ENCODE data around the gene RGMA.
"Not testable (repeated sequence)": the region's sequence is repeated elsewhere in the genome, so short reads cannot be mapped to it uniquely, and the experiment has no call there.

Gene RGMA

GRCh38 chr15:93032515-93033206 is 56.4 kb downstream of the RGMA start:
- not testable (repeated sequence) for FAIRE-seq

GRCh38 chr15:93031557-93032384 is 57.2 kb downstream of the RGMA start:
- FAIRE-seq: not testable (repeated sequence)

- no peak for FAIRE-seq
Measured at GRCh38 chr15:93031103-93031464, 57.9 kb downstream of the RGMA start.

GRCh38 chr15:93030430-93031102 is 58.4 kb downstream of the RGMA start:
- FAIRE-seq: no peak

GRCh38 chr15:93029836-93030429 is 59.1 kb downstream of the RGMA start:
- FAIRE-seq: no peak

GRCh38 chr15:93029214-93029835 is 59.7 kb downstream of the RGMA start:
- FAIRE-seq: no peak

GRCh38 chr15:93028632-93029213 is 60.3 kb downstream of the RGMA start:
- no peak for FAIRE-seq

- no peak for FAIRE-seq
Measured at GRCh38 chr15:93028111-93028631, 60.8 kb downstream of the RGMA start.

GRCh38 chr15:93027413-93027812 is 61.6 kb downstream of the RGMA start:
- no peak for FAIRE-seq

- no peak for FAIRE-seq
Measured at GRCh38 chr15:93026380-93026817, 62.6 kb downstream of the RGMA start.

GRCh38 chr15:93025625-93025982 is 63.4 kb downstream of the RGMA start:
- no peak for FAIRE-seq

- no peak for FAIRE-seq
Measured at GRCh38 chr15:93024716-93025624, 64.0 kb downstream of the RGMA start.

GRCh38 chr15:93024293-93024692 is 64.7 kb downstream of the RGMA start:
- FAIRE-seq: no peak

GRCh38 chr15:93020976-93021772 is 67.8 kb downstream of the RGMA start:
- no peak for FAIRE-seq

- FAIRE-seq: no peak
Measured at GRCh38 chr15:93019971-93020370, 69.0 kb downstream of the RGMA start.

- no peak for FAIRE-seq
Measured at GRCh38 chr15:93019090-93019489, 69.9 kb downstream of the RGMA start.

GRCh38 chr15:93018574-93018973 is 70.4 kb downstream of the RGMA start:
- no peak for FAIRE-seq

- no peak for FAIRE-seq
Measured at GRCh38 chr15:93017526-93017925, 71.5 kb downstream of the RGMA start.

- FAIRE-seq: no peak
Measured at GRCh38 chr15:93012786-93013185, 76.2 kb downstream of the RGMA start.

- no peak for FAIRE-seq
Measured at GRCh38 chr15:93007994-93008393, 81.0 kb downstream of the RGMA start.
